AG10803 (cell line): ENCODE data around the gene NDUFS7.

ENCODE experiments used
- DNase-seq: peaks from one replicate; pipeline ENCODE4 v3.0.0; 2010; ENCODE audit warnings: low read depth
- H3K4me3 ChIP-seq: 2 replicates; pipeline ENCODE4 v1.5.1; 2011; ENCODE audit warnings: mild to moderate bottlenecking, low read length, control low read depth
- CTCF ChIP-seq: conservative IDR thresholded peaks from 2 replicates; pipeline ENCODE4 v1.5.1; 2011; ENCODE audit warnings: mild to moderate bottlenecking, low read length, control low read depth, inconsistent platforms

Gene NDUFS7

GRCh38 chr19:1406774-1407527 is 23.2 kb downstream of the NDUFS7 start:
- peak; percentile 98 for DNase-seq
- peak; percentile 48 for TF ChIP-seq CTCF
- H3K4me3 ChIP-seq, result peak overlapping the region; percentile 67

GRCh38 chr19:1407528-1408299 is 24.0 kb downstream of the NDUFS7 start, which contains the start of gene DAZAP1:
TSS of gene DAZAP1 (plus strand) at chr19:1407586. CDS start at chr19:1407774, 188 bp downstream.
- no peak for DNase-seq
- H3K4me3 ChIP-seq, result peak within 1 kb of the TSS; percentile 75
- no peak for TF ChIP-seq CTCF

- DNase-seq, result peak; percentile 64
Measured at GRCh38 chr19:1408300-1409203, 24.8 kb downstream of the NDUFS7 start.

GRCh38 chr19:1409204-1410005 is 25.7 kb downstream of the NDUFS7 start:
- H3K4me3 ChIP-seq, result peak overlapping the region; percentile 75
- no peak for TF ChIP-seq CTCF

More at GRCh38 chr19:1408300-1409203, 24.8 kb downstream of the NDUFS7 start:
- peak overlapping the region; percentile 75 for H3K4me3 ChIP-seq
- TF ChIP-seq CTCF, result peak; percentile 3; the same call in 1 of the 2 replicates

GRCh38 chr19:1410136-1410786 is 26.6 kb downstream of the NDUFS7 start:
- TF ChIP-seq CTCF, result no peak
- peak; percentile 24 for DNase-seq
- H3K4me3 ChIP-seq, result peak overlapping the region; percentile 75

More at GRCh38 chr19:1409204-1410005, 25.7 kb downstream of the NDUFS7 start:
- no peak for DNase-seq
